Liver (tissue), 9 donors: Measurements from ENCODE around the gene PRRT2. TPM values are rescaled to one million over a fixed set of nuclear protein-coding genes. Genes with fewer than 3 reads are reported as not detected.
A peak's percentile ranks its signal among the peaks of the same experiment; 100 is the strongest.

ENCODE experiments used
- DNase-seq: peaks from one replicate; pipeline ENCODE4 v3.0.0-alpha.2; 2017; ENCODE audit warnings: low spot score
- H3K27ac ChIP-seq, 2 donors: one replicate each; pipeline ENCODE4 v1.7.0; 2013; ENCODE audit warnings: inconsistent platforms in 2 of 2, low read length in 2 of 2, control low read depth in 1 of 2, low read depth in 1 of 2, mild to moderate bottlenecking in 1 of 2
- H3K27me3 ChIP-seq, 4 donors: one replicate each; pipeline versions ENCODE4 v1.6.1 to v1.7.0; 2013; ENCODE audit warnings: low read length in 3 of 4, inconsistent platforms in 1 of 4, mild to moderate bottlenecking in 1 of 4, moderate library complexity in 1 of 4; ENCODE audit not compliant: control insufficient read depth in 4 of 4, insufficient read depth in 4 of 4
- H3K36me3 ChIP-seq, 4 donors: one replicate each; pipeline versions ENCODE4 v1.6.1 to v1.7.0; 2013; ENCODE audit warnings: low read length in 3 of 4, mild to moderate bottlenecking in 3 of 4, low read depth in 1 of 4, moderate library complexity in 1 of 4; ENCODE audit not compliant: control insufficient read depth in 4 of 4, insufficient read depth in 3 of 4
- H3K4me1 ChIP-seq, 4 donors: one replicate each; pipeline versions ENCODE4 v1.6.1 to v1.7.0; 2013; ENCODE audit warnings: low read length in 3 of 4, mild to moderate bottlenecking in 3 of 4, moderate library complexity in 1 of 4; ENCODE audit not compliant: control insufficient read depth in 4 of 4, insufficient read depth in 4 of 4
- H3K4me3 ChIP-seq, 3 donors: one replicate each; pipeline versions ENCODE4 v1.6.1 to v1.7.0; 2013; ENCODE audit warnings: low read length in 3 of 3, control low read depth in 1 of 3, low read depth in 1 of 3, mild to moderate bottlenecking in 1 of 3
- H3K9ac ChIP-seq, 2 donors: one replicate each; pipeline ENCODE4 v1.7.0; 2013; ENCODE audit warnings: low read length in 2 of 2, mild to moderate bottlenecking in 2 of 2, moderate library complexity in 2 of 2, control low read depth in 1 of 2, low read depth in 1 of 2
- H3K9me3 ChIP-seq, 4 donors: one replicate each; pipeline versions ENCODE4 v1.6.1 to v1.7.0; 2013; ENCODE audit warnings: low read length in 3 of 4; ENCODE audit not compliant: control insufficient read depth in 4 of 4
- EGR1 ChIP-seq, 2 donors: IDR thresholded peaks; 2 replicates each; pipeline ENCODE4 v1.6.1; 2016 to 2018; ENCODE audit warnings: antibody characterized with exemption in 2 of 2, low read depth in 2 of 2
- RAD21 ChIP-seq, 2 donors: IDR thresholded peaks; 2 replicates each; pipeline ENCODE4 v1.6.1; 2016; ENCODE audit warnings: antibody characterized with exemption in 2 of 2, mild to moderate bottlenecking in 2 of 2
- RXRA ChIP-seq, 2 donors: IDR thresholded peaks; 2 replicates each; pipeline ENCODE4 v1.6.1; 2017 to 2018; ENCODE audit warnings: antibody characterized with exemption in 2 of 2, mild to moderate bottlenecking in 1 of 2
- SP1 ChIP-seq: IDR thresholded peaks from 2 replicates; pipeline ENCODE4 v1.6.1; 2018; ENCODE audit warnings: antibody characterized with exemption, mild to moderate bottlenecking
- YY1 ChIP-seq: IDR thresholded peaks from 2 replicates; pipeline ENCODE4 v1.6.1; 2016; ENCODE audit warnings: antibody characterized with exemption, mild to moderate bottlenecking
- WGBS: extraction: QIAGEN DNeasy Blood & Tissue Kit; methylation state at CpG from one replicate; pipeline ENCODE4 v1.1.7; 2013; 5-methylcytosine and 5-hydroxymethylcytosine counted together
- polyA plus RNA-seq, 2 donors: library from polyadenylated mRNA; stranded (reverse) in 1 of 2; unstranded in 1 of 2; fragments of 200-250 nt in 1 of 2; fragments of >200 nt in 1 of 2; fragmentation: Nextera tagmentation in 1 of 2; extraction: Ambion mirVana in 1 of 2; gene quantifications; one replicate each; pipeline versions ENCODE4 v1.2.1 to v1.2.3, GENCODE V29; 2013 to 2015
- total RNA-seq, 2 donors: library from RNA; depleted of rRNA; stranded (reverse); fragments of >200 nt; gene quantifications; one replicate each; pipeline ENCODE4 v1.2.3, GENCODE V29; 2014
- TF ChIP-seq, protein P1 (sequence below): IDR thresholded peaks from 2 replicates; pipeline ENCODE4 v1.6.1; 2016; ENCODE audit warnings: antibody characterized with exemption
- TF ChIP-seq, protein P2 (sequence below): IDR thresholded peaks from 2 replicates; pipeline ENCODE4 v1.6.1; 2016; ENCODE audit warnings: antibody characterized with exemption
- TF ChIP-seq, protein P3 (sequence below): fragments of 150-350 bp; IDR thresholded peaks from 2 replicates; pipeline ENCODE4 v1.5.1; 2017; ENCODE audit warnings: improper control_type of control experiment, low read depth, low read length; ENCODE audit not compliant: missing input control
- donor health status: healthy.
- donor health status: healthy.
- donor health status: healthy.
- donor health status: healthy.
- donor health status: healthy.

The PRRT2 gene
- total and polyA plus RNA-seq, 4 donors, result 0.09 to 0.59 (median 0.22) TPM

DNA sequence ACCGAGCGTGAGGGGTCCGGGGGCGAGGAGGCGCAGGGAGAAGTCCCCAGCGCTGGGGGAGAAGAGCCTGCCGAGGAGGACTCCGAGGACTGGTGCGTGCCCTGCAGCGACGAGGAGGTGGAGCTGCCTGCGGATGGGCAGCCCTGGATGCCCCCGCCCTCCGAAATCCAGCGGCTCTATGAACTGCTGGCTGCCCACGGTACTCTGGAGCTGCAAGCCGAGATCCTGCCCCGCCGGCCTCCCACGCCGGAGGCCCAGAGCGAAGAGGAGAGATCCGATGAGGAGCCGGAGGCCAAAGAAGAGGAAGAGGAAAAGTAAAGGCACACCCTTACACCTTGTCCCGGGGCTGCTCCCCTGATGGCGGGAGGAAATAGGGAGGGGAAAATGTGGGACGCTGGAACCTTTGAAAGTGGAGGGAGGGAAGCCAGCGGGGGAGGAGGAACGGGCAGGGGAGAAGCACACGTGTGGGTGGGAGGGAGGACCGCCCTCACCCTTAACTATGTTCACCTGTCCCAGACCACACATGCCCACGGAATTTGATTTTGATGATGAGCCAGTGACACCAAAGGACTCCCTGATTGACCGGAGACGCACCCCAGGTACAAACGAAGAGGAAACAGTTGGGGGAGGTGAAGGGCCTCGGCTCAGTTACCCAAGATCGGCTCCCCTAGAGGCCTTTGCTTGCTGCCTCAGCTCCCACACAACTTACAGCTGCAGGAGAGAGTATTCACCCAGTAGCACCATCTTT lies 4.9 kb downstream of the PRRT2 start:
- peaks cover 17 to 55% (median 39%) of the 10 kb centered on the region in 4 donors for H3K4me1 ChIP-seq
- TF ChIP-seq SP1 (no peak), EGR1 (IDR thresholded peaks at IDR 0.05; ENCODE audit: low read depth in 2 of 2) (no peak), RXRA (IDR thresholded peaks at IDR 0.05) (no peak), YY1 (no peak), RAD21 (IDR thresholded peaks at IDR 0.05) (no peak)
- TF ChIP-seq, protein P1, sequence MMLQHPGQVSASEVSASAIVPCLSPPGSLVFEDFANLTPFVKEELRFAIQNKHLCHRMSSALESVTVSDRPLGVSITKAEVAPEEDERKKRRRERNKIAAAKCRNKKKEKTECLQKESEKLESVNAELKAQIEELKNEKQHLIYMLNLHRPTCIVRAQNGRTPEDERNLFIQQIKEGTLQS, result no peak
- TF ChIP-seq, protein P2, sequence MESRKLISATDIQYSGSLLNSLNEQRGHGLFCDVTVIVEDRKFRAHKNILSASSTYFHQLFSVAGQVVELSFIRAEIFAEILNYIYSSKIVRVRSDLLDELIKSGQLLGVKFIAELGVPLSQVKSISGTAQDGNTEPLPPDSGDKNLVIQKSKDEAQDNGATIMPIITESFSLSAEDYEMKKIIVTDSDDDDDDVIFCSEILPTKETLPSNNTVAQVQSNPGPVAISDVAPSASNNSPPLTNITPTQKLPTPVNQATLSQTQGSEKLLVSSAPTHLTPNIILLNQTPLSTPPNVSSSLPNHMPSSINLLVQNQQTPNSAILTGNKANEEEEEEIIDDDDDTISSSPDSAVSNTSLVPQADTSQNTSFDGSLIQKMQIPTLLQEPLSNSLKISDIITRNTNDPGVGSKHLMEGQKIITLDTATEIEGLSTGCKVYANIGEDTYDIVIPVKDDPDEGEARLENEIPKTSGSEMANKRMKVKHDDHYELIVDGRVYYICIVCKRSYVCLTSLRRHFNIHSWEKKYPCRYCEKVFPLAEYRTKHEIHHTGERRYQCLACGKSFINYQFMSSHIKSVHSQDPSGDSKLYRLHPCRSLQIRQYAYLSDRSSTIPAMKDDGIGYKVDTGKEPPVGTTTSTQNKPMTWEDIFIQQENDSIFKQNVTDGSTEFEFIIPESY, result no peak
- TF ChIP-seq, protein P3, sequence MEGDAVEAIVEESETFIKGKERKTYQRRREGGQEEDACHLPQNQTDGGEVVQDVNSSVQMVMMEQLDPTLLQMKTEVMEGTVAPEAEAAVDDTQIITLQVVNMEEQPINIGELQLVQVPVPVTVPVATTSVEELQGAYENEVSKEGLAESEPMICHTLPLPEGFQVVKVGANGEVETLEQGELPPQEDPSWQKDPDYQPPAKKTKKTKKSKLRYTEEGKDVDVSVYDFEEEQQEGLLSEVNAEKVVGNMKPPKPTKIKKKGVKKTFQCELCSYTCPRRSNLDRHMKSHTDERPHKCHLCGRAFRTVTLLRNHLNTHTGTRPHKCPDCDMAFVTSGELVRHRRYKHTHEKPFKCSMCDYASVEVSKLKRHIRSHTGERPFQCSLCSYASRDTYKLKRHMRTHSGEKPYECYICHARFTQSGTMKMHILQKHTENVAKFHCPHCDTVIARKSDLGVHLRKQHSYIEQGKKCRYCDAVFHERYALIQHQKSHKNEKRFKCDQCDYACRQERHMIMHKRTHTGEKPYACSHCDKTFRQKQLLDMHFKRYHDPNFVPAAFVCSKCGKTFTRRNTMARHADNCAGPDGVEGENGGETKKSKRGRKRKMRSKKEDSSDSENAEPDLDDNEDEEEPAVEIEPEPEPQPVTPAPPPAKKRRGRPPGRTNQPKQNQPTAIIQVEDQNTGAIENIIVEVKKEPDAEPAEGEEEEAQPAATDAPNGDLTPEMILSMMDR, result peak; percentile 6
- peaks cover 0 to 9% (median 0%) of the 10 kb centered on the region in 4 donors for H3K36me3 ChIP-seq
- 3% methylated on average over 37 of the region's 37 CpGs for WGBS
- H3K27me3 ChIP-seq, result no peaks in the 10 kb centered on the region
- H3K9me3 ChIP-seq, result no peaks in the 10 kb centered on the region
- peak overlapping the region; percentile 5 to 83 for H3K9ac ChIP-seq
- DNase-seq, result peak; percentile 58
- peak overlapping the region; percentile 84 to 93 for H3K27ac ChIP-seq
- peak overlapping the region; percentile 79 to 90 (median 89) for H3K4me3 ChIP-seq

DNA sequence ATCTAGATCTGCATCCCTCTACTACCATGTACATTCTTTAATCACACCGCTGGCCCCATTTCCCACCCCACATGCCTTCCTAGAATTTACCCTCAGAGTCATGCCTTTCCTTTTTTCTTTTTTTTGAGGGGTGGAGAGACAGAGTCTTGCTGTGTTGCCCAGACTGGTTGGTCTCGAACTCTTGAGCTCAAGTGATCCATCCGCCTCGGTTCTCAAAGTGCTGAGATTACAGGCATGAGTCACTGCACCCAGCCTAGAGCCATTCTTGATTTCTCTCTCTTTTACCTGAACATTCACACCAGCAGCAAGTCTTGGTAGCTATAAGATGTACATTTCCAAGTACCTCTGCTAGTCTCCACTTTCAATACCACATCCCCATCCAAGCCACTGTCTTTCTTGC lies 6.1 kb downstream of the PRRT2 start:
- Histone ChIP-seq H3K4me3 (no peak overlapping the region), H3K27me3 (no peaks in the 10 kb centered on the region), H3K27ac (no peak overlapping the region), H3K9ac (no peak overlapping the region), H3K4me1 (peaks cover 14 to 55% (median 40%) of the 10 kb centered on the region in 4 donors), H3K36me3 (peaks cover 0 to 9% (median 0%) of the 10 kb centered on the region in 4 donors), H3K9me3 (no peaks in the 10 kb centered on the region)
- TF ChIP-seq SP1 (no peak), YY1 (no peak)
- TF ChIP-seq, protein P3, result no peak
- WGBS, result 94% methylated on average over 4 of the region's 4 CpGs
- DNase-seq, result no peak

DNA sequence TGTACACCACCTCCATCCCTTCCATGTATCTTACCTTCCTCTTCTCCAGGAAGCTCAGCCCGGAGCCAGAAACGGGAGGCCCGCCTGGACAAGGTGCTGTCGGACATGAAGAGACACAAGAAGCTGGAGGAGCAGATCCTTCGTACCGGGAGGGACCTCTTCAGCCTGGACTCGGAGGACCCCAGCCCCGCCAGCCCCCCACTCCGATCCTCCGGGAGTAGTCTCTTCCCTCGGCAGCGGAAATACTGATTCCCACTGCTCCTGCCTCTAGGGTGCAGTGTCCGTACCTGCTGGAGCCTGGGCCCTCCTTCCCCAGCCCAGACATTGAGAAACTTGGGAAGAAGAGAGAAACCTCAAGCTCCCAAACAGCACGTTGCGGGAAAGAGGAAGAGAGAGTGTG lies 7.5 kb downstream of the PRRT2 start:
- Histone ChIP-seq H3K27ac (peak overlapping the region in 1 of 2 donors; percentile 86), H3K4me3 (no peak overlapping the region), H3K36me3 (peaks cover 0 to 9% (median 0%) of the 10 kb centered on the region in 4 donors), H3K4me1 (peaks cover 15 to 58% (median 42%) of the 10 kb centered on the region in 4 donors), H3K9me3 (no peaks in the 10 kb centered on the region), H3K9ac (no peak overlapping the region), H3K27me3 (no peaks in the 10 kb centered on the region)
- TF ChIP-seq, protein P1, result no peak
- TF ChIP-seq YY1, result no peak
- WGBS, result 79% methylated on average over 15 of the region's 15 CpGs
- DNase-seq, result no peak
